Parathyroid adenoma (tissue), 2 donors: ENCODE data around the gene MTTP.

Experiments
- H2AFZ ChIP-seq: fragments of 300-600 bp; sonication (generic); one replicate; pipeline ENCODE4 v1.7.0; 2017; ENCODE audit warnings: antibody characterized with exemption, mild to moderate bottlenecking
- H3K27ac ChIP-seq: fragments of 300-600 bp; sonication (generic); one replicate; pipeline ENCODE4 v1.7.0; 2017
- H3K27me3 ChIP-seq: fragments of 300-600 bp; sonication (generic); one replicate; pipeline ENCODE4 v1.7.0; 2017; ENCODE audit warnings: low read length; ENCODE audit not compliant: control insufficient read depth, insufficient read depth
- H3K36me3 ChIP-seq: fragments of 300-600 bp; sonication (generic); one replicate; pipeline ENCODE4 v1.7.0; 2017; ENCODE audit warnings: low read length; ENCODE audit not compliant: control insufficient read depth, insufficient read depth
- H3K4me1 ChIP-seq: fragments of 300-600 bp; sonication (generic); one replicate; pipeline ENCODE4 v1.7.0; 2017; ENCODE audit warnings: control low read depth
- H3K4me2 ChIP-seq: fragments of 300-600 bp; sonication (generic); one replicate; pipeline ENCODE4 v1.7.0; 2017; ENCODE audit warnings: low read length
- H3K4me3 ChIP-seq: fragments of 300-600 bp; sonication (generic); one replicate; pipeline ENCODE4 v1.7.0; 2017; ENCODE audit warnings: low read depth, low read length
- H3K79me2 ChIP-seq: fragments of 300-600 bp; sonication (generic); one replicate; pipeline ENCODE4 v1.7.0; 2017; ENCODE audit warnings: control low read depth
- H3K9ac ChIP-seq: fragments of 300-600 bp; sonication (generic); one replicate; pipeline ENCODE4 v1.7.0; 2017; ENCODE audit warnings: mild to moderate bottlenecking
- H3K9me3 ChIP-seq: fragments of 300-600 bp; sonication (generic); one replicate; pipeline ENCODE4 v1.7.0; 2017; ENCODE audit warnings: low read length; ENCODE audit not compliant: control insufficient read depth
- TF ChIP-seq, protein P1 (sequence below): fragments of 300-600 bp; sonication (generic); IDR thresholded peaks from one replicate; pipeline ENCODE4 v1.7.0; 2017; ENCODE audit warnings: antibody characterized with exemption, mild to moderate bottlenecking
- donor health status: primary hyperparathyroidism.

Gene MTTP

DNA sequence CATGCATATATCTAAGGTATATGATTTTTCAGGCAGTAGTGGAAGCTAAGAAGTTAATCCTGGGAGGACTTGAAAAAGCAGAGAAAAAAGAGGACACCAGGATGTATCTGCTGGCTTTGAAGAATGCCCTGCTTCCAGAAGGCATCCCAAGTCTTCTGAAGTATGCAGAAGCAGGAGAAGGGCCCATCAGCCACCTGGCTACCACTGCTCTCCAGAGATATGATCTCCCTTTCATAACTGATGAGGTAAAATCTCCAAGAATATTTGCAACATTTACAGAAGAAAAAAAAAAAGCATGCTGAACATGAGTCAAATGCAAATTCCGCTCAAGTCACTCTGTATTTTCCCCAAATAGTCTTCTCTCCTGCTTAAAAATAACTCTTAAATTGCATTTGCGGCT is 32.1 kb downstream of the MTTP start:
- no peaks in the 10 kb centered on the region for H3K79me2 ChIP-seq
- H3K9ac ChIP-seq: no peak overlapping the region
- H3K27ac ChIP-seq: no peak overlapping the region
- no peaks in the 10 kb centered on the region for H3K4me1 ChIP-seq
- no peak overlapping the region for H3K4me3 ChIP-seq
- H3K27me3 ChIP-seq: no peaks in the 10 kb centered on the region
- H3K4me2 ChIP-seq: no peak overlapping the region
- H3K9me3 ChIP-seq: no peaks in the 10 kb centered on the region
- H3K36me3 ChIP-seq: no peaks in the 10 kb centered on the region
- no peak overlapping the region for H2AFZ ChIP-seq
- TF ChIP-seq, protein P1, sequence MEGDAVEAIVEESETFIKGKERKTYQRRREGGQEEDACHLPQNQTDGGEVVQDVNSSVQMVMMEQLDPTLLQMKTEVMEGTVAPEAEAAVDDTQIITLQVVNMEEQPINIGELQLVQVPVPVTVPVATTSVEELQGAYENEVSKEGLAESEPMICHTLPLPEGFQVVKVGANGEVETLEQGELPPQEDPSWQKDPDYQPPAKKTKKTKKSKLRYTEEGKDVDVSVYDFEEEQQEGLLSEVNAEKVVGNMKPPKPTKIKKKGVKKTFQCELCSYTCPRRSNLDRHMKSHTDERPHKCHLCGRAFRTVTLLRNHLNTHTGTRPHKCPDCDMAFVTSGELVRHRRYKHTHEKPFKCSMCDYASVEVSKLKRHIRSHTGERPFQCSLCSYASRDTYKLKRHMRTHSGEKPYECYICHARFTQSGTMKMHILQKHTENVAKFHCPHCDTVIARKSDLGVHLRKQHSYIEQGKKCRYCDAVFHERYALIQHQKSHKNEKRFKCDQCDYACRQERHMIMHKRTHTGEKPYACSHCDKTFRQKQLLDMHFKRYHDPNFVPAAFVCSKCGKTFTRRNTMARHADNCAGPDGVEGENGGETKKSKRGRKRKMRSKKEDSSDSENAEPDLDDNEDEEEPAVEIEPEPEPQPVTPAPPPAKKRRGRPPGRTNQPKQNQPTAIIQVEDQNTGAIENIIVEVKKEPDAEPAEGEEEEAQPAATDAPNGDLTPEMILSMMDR: no peak

DNA sequence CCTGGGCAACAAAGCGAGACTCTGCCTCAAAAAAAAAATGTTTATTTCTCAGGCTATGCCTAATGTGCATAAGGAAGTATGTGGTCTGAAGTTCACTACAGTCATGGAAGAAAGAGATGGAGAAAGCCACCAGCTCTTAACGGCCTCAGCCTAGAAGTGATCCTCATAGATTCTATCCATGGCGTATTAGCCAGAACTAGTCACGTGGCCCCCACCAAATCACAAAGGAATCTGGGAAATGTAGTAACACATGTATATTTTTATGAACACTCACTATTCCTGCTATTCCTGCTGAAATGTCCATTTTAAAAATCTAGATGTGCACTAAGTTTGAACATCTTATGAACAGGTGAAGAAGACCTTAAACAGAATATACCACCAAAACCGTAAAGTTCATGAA is 33.8 kb downstream of the MTTP start:
- Histone ChIP-seq H3K27me3 (no peaks in the 10 kb centered on the region), H3K4me3 (no peak overlapping the region), H3K4me2 (no peak overlapping the region), H3K4me1 (no peaks in the 10 kb centered on the region), H3K36me3 (no peaks in the 10 kb centered on the region), H3K9ac (no peak overlapping the region), H2AFZ (no peak overlapping the region), H3K9me3 (no peaks in the 10 kb centered on the region), H3K79me2 (no peaks in the 10 kb centered on the region), H3K27ac (no peak overlapping the region)
- TF ChIP-seq, protein P1: no peak

DNA sequence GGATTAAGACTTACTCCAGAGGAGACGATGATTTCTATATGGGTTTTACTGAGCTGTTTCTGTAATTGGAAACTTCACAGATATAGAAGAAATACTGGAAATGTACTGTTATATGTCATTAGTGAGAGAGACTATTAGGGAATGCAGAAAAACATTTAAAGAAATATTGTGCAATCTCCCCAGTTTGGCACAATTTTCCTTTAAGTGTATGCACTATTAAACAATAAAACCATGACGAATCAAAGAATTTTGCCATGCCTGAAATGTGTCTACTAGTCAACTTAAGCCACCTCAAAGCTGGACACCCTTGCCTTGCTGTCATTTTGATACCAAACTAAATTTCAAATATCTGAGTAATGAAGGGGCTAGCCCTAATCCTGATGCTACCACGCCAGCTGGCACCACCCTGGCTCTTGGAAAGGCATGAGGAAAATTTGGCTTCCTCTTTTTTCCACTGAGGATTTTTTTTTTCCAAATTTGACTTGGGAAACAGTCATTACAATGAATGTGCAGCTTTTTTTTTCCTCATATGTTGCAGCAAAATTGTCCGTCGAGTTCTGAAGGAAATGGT is 36.1 kb downstream of the MTTP start:
- Histone ChIP-seq H3K4me2 (no peak overlapping the region), H3K9ac (no peak overlapping the region), H2AFZ (no peak overlapping the region), H3K4me1 (no peaks in the 10 kb centered on the region), H3K4me3 (no peak overlapping the region), H3K36me3 (no peaks in the 10 kb centered on the region), H3K9me3 (no peaks in the 10 kb centered on the region), H3K79me2 (no peaks in the 10 kb centered on the region), H3K27ac (no peak overlapping the region), H3K27me3 (no peaks in the 10 kb centered on the region)
- TF ChIP-seq, protein P1: no peak

DNA sequence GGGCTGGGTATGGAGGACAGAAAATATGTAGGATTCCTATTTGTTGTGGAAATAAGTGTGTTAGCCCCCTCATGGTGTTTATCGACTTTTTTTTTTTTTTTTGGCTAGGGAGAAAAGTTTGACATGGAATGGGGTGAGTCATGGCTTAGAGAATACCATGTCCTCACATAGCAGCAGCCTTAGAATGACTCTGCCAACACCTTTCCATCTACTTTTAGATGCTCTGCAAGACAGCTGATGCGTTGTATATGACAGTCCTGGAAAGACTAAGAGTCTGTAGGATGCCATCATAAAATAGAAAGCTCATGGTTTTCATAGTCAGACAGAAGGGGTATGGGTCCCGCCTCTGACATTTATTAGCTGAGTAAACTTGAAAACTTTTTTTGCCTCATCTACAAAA is 37.7 kb downstream of the MTTP start:
- TF ChIP-seq, protein P1: no peak
- Histone ChIP-seq H3K4me1 (no peaks in the 10 kb centered on the region), H3K36me3 (no peaks in the 10 kb centered on the region), H3K27ac (no peak overlapping the region), H3K9ac (no peak overlapping the region), H3K9me3 (no peaks in the 10 kb centered on the region), H3K79me2 (no peaks in the 10 kb centered on the region), H3K27me3 (no peaks in the 10 kb centered on the region), H3K4me3 (no peak overlapping the region), H3K4me2 (no peak overlapping the region), H2AFZ (no peak overlapping the region)

DNA sequence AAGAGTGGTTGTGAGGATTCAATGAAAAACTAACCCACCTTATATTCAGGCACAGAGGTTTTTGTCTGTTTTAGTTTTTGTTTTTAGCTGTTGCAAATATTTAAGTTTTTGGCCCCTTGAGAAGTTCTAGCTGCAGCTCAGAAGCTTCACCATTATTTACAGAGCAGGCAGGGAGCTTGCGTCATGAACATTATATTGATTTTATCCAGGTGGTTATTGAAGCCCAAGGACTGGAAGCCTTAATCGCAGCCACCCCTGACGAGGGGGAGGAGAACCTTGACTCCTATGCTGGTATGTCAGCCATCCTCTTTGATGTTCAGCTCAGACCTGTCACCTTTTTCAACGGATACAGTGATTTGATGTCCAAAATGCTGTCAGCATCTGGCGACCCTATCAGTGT is 38.1 kb downstream of the MTTP start:
- Histone ChIP-seq H3K79me2 (no peaks in the 10 kb centered on the region), H3K36me3 (no peaks in the 10 kb centered on the region), H3K9me3 (no peaks in the 10 kb centered on the region), H3K4me3 (no peak overlapping the region), H2AFZ (no peak overlapping the region), H3K4me2 (no peak overlapping the region), H3K27me3 (no peaks in the 10 kb centered on the region), H3K27ac (no peak overlapping the region), H3K4me1 (no peaks in the 10 kb centered on the region), H3K9ac (no peak overlapping the region)
- TF ChIP-seq, protein P1: no peak
